Nephron progenitor cell (in vitro differentiated cells): Measurements from ENCODE around the gene FBP2.
"Not testable (repeated sequence)": the region's sequence is repeated elsewhere in the genome, so short reads cannot be mapped to it uniquely, and the experiment has no call there.

Experiments used
- DNase-seq: peaks from one replicate; pipeline ENCODE4 v3.0.0; 2021
- H3K27ac Mint-ChIP-seq: 2 replicates; pipeline ENCODE4 v1.8.0; 2021; ENCODE audit warnings: mild to moderate bottlenecking, moderate library complexity, mixed read lengths
- H3K27me3 Mint-ChIP-seq: 2 replicates; pipeline ENCODE4 v1.8.0; 2021; ENCODE audit warnings: mild to moderate bottlenecking, low read depth, mixed read lengths; ENCODE audit not compliant: poor library complexity
- H3K36me3 Mint-ChIP-seq: 2 replicates; pipeline ENCODE4 v1.8.0; 2021; ENCODE audit warnings: low read depth, mixed read lengths
- H3K4me1 Mint-ChIP-seq: 2 replicates; pipeline ENCODE4 v1.8.0; 2021; ENCODE audit warnings: mixed read lengths
- H3K4me3 Mint-ChIP-seq: 2 replicates; pipeline ENCODE4 v1.8.0; 2021; ENCODE audit warnings: mild to moderate bottlenecking, moderate library complexity, mixed read lengths
- H3K9me3 Mint-ChIP-seq: 2 replicates; pipeline ENCODE4 v1.8.0; 2021; ENCODE audit warnings: mild to moderate bottlenecking, moderate library complexity, mixed read lengths
- CTCF ChIP-seq: fragments of 200-600 bp; sonication (generic); IDR thresholded peaks from 2 replicates; pipeline ENCODE4 v1.5.0; 2021; ENCODE audit warnings: antibody characterized with exemption

Gene FBP2

GRCh38 chr9:94568250-94568889 is 25.3 kb downstream of the FBP2 start:
- no peak for TF ChIP-seq CTCF
- Mint-ChIP-seq H3K4me3 (no peak overlapping the region), H3K9me3 (peaks cover 5% of the 10 kb centered on the region), H3K4me1 (no peaks in the 10 kb centered on the region), H3K27ac (peak overlapping the region; percentile 27), H3K27me3 (peaks cover 11% of the 10 kb centered on the region), H3K36me3 (peaks cover 27% of the 10 kb centered on the region)
- DNase-seq, result no peak

GRCh38 chr9:94567271-94567670 is 26.4 kb downstream of the FBP2 start:
- no peaks in the 10 kb centered on the region for H3K4me1 Mint-ChIP-seq
- no peak overlapping the region for H3K27ac Mint-ChIP-seq
- H3K9me3 Mint-ChIP-seq, result peaks cover 5% of the 10 kb centered on the region
- DNase-seq, result no peak
- no peak for TF ChIP-seq CTCF
- peaks cover 38% of the 10 kb centered on the region for H3K36me3 Mint-ChIP-seq
- H3K27me3 Mint-ChIP-seq, result peaks cover 3% of the 10 kb centered on the region
- H3K4me3 Mint-ChIP-seq, result no peak overlapping the region

GRCh38 chr9:94566550-94566949 is 27.1 kb downstream of the FBP2 start:
- Mint-ChIP-seq H3K27me3 (no peaks in the 10 kb centered on the region), H3K9me3 (peaks cover 5% of the 10 kb centered on the region), H3K4me3 (no peak overlapping the region), H3K27ac (no peak overlapping the region), H3K4me1 (no peaks in the 10 kb centered on the region), H3K36me3 (peaks cover 43% of the 10 kb centered on the region)
- TF ChIP-seq CTCF, result no peak
- DNase-seq, result no peak

GRCh38 chr9:94564279-94564678 is 29.3 kb downstream of the FBP2 start:
- peaks cover 50% of the 10 kb centered on the region for H3K36me3 Mint-ChIP-seq
- not testable (repeated sequence) for H3K27ac Mint-ChIP-seq, H3K4me3 Mint-ChIP-seq, H3K4me1 Mint-ChIP-seq, DNase-seq, H3K27me3 Mint-ChIP-seq, H3K9me3 Mint-ChIP-seq

- no peak for DNase-seq
- H3K9me3 Mint-ChIP-seq, result peaks cover 5% of the 10 kb centered on the region
- TF ChIP-seq CTCF, result no peak
- no peak overlapping the region for H3K27ac Mint-ChIP-seq
- no peak overlapping the region for H3K4me3 Mint-ChIP-seq
- H3K4me1 Mint-ChIP-seq, result no peaks in the 10 kb centered on the region
- peaks cover 50% of the 10 kb centered on the region for H3K36me3 Mint-ChIP-seq
- no peaks in the 10 kb centered on the region for H3K27me3 Mint-ChIP-seq
These were observed 30.1 kb downstream of the FBP2 start for GRCh38 chr9:94563548-94563947.

DNA sequence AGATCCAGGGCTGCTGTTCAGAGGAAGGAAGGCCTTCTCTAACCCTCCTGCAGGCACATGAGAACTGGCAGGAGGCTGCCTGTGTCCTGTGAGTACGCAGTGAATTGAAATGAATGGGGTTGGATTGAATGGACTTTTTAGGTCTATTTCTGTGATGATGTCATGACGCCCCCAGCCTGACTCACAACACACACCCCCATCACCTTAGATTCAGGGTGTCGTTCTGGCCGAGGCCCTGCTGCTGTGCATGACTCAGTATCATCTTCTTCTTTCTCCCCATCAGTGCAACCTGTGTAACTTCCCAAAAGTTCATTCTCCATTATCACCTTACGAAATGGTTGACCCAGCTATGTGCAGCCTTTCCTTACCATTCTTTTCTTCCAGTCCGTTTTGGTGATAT is 33.4 kb downstream of the FBP2 start:
- no peaks in the 10 kb centered on the region for H3K4me1 Mint-ChIP-seq
- H3K9me3 Mint-ChIP-seq, result peaks cover 5% of the 10 kb centered on the region
- H3K4me3 Mint-ChIP-seq, result no peak overlapping the region
- DNase-seq, result no peak
- TF ChIP-seq CTCF, result no peak
- peaks cover 17% of the 10 kb centered on the region for H3K27me3 Mint-ChIP-seq
- no peak overlapping the region for H3K27ac Mint-ChIP-seq
- peaks cover 36% of the 10 kb centered on the region for H3K36me3 Mint-ChIP-seq
